Bronchial smooth muscle cell (primary cell): Measurements from ENCODE around the gene DOK3. TPM values are rescaled to one million over a fixed set of nuclear protein-coding genes. Genes with fewer than 3 reads are reported as not detected.

ENCODE experiments used
- total RNA-seq: library from RNA; depleted of rRNA; stranded (reverse); fragments of >200 nt; gene quantifications from 2 replicates; pipeline ENCODE4 v1.2.1, GENCODE V29; 2014

Gene DOK3
- total RNA-seq, result 1.1 TPM in 2 replicates

GRCh38 chr5:177509381-177509951 lies at the start of gene DOK3:
Gene DOK3, minus strand, starts transcription at chr5:177509826. Its CDS starts 286 bp downstream, at chr5:177509540.

GRCh38 chr5:177554474-177555111 lies 45.0 kb upstream of the DOK3 start, which contains the start of gene FAM193B:
Gene FAM193B, minus strand, starts transcription at chr5:177554563. Its CDS starts 105 bp downstream, at chr5:177554458.

GRCh38 chr5:177516601-177517568 lies 7.3 kb upstream of the DOK3 start, which contains the start of gene DDX41:
Gene DDX41, minus strand, starts transcription at chr5:177516961. Its CDS starts 16 bp downstream, at chr5:177516945.

GRCh38 chr5:177497292-177498012 lies 12.2 kb downstream of the DOK3 start, which contains the start of gene PDLIM7:
Gene PDLIM7, minus strand, starts transcription at chr5:177497604. Its CDS starts 1,092 bp downstream, at chr5:177496512.

GRCh38 chr5:177473443-177474001 lies 36.1 kb downstream of the DOK3 start, which contains the start of gene DBN1:
Gene DBN1, minus strand, starts transcription at chr5:177473634. Its CDS starts 113 bp downstream, at chr5:177473521.

Other genes starting within 250 kb of the DOK3 start
- 30.1 and 33.1 TPM in 2 replicates for gene RAB24, start 206.1 kb downstream of the DOK3 start, total RNA-seq
- gene PRELID1, start 206.0 kb downstream of the DOK3 start, total RNA-seq, result 50.7 and 79.8 TPM in 2 replicates
- 0.94 and 3.2 TPM in 2 replicates for gene MXD3, start 197.9 kb downstream of the DOK3 start, total RNA-seq
- gene LMAN2, start 158.2 kb downstream of the DOK3 start, total RNA-seq, result 482 and 604 TPM in 2 replicates
- gene RGS14, start 151.9 kb downstream of the DOK3 start, total RNA-seq, result 3.4 and 6.3 TPM in 2 replicates
- under 0.01 TPM in 1 of 2 replicates, not detected in the other for gene SLC34A1, start 125.4 kb downstream of the DOK3 start, total RNA-seq
- not detected in 2 replicates for gene PFN3, start 109.2 kb downstream of the DOK3 start, total RNA-seq
- gene F12, start 100.3 kb downstream of the DOK3 start, total RNA-seq, result 0.34 and 0.63 TPM in 2 replicates
- 13.6 and 15.5 TPM in 2 replicates for gene GRK6, start 83.2 kb downstream of the DOK3 start, total RNA-seq
- 1.4 and 1.6 TPM in 2 replicates for gene PRR7, start 63.0 kb downstream of the DOK3 start, total RNA-seq
- gene DBN1, start 36.2 kb downstream of the DOK3 start, total RNA-seq, result 156 and 251 TPM in 2 replicates
- 45.0 and 63.5 TPM in 2 replicates for gene PDLIM7, start 12.2 kb downstream of the DOK3 start, total RNA-seq
- gene DDX41, start 7.1 kb upstream of the DOK3 start, total RNA-seq, result 99.5 and 158 TPM in 2 replicates
- 18.0 and 18.6 TPM in 2 replicates for gene FAM193B, start 44.7 kb upstream of the DOK3 start, total RNA-seq
- 106 and 152 TPM in 2 replicates for gene TMED9, start 82.4 kb upstream of the DOK3 start, total RNA-seq
- gene B4GALT7, start 90.3 kb upstream of the DOK3 start, total RNA-seq, result 25.2 and 30.6 TPM in 2 replicates